SK-N-SH treated with all-trans-retinoic acid at 6 μM for 48 hours (cell line): ENCODE results near the gene COPZ2.

Experiments used
- ATAC-seq: fragments of 200-7000 bp; cut with Tn5 transposase; 3 replicates; pipeline ENCODE4 v1.9.1; 2020; ENCODE audit warnings: mild to moderate bottlenecking, moderate library complexity
- ARNTL ChIP-seq: fragments of 450-650 bp; formaldehyde crosslinking; IDR thresholded peaks from 2 replicates; pipeline ENCODE4 v1.5.0; 2020; ENCODE audit warnings: low read depth, mild to moderate bottlenecking, moderate library complexity, borderline replicate concordance
- ESRRG ChIP-seq: fragments of 250-450 bp; sonication (Bioruptor Pico); IDR thresholded peaks from 2 replicates; pipeline ENCODE4 v1.6.1; 2021; ENCODE audit warnings: mild to moderate bottlenecking
- ISL1 ChIP-seq: fragments of 250-450 bp; sonication (Bioruptor Pico); IDR thresholded peaks from 2 replicates; pipeline ENCODE4 v2.1.2; 2022; ENCODE audit warnings: mild to moderate bottlenecking, moderate library complexity
- PPARA ChIP-seq: fragments of 250-450 bp; sonication (Bioruptor Pico); IDR thresholded peaks from 2 replicates; pipeline ENCODE4 v1.5.0; 2020; ENCODE audit warnings: mild to moderate bottlenecking, borderline replicate concordance
- SNAI2 ChIP-seq: fragments of 250-450 bp; sonication (Bioruptor Pico); IDR thresholded peaks from 2 replicates; pipeline ENCODE4 v1.5.0; 2020; ENCODE audit warnings: mild to moderate bottlenecking, moderate library complexity
- ZC3H10 ChIP-seq: fragments of 250-450 bp; sonication (Bioruptor Pico); IDR thresholded peaks from 2 replicates; pipeline ENCODE4 v1.5.1; 2021; ENCODE audit warnings: mild to moderate bottlenecking, moderate library complexity
- ZFP3 ChIP-seq: fragments of 250-450 bp; sonication (Bioruptor Pico); IDR thresholded peaks from 2 replicates; pipeline ENCODE4 v1.5.0; 2020; ENCODE audit warnings: mild to moderate bottlenecking, moderate library complexity
- ZFP30 ChIP-seq: fragments of 450-650 bp; formaldehyde crosslinking; IDR thresholded peaks from 2 replicates; pipeline ENCODE4 v1.5.0; 2022; ENCODE audit warnings: mild to moderate bottlenecking, moderate library complexity
- ZNF565 ChIP-seq: fragments of 450-650 bp; formaldehyde crosslinking; conservative IDR thresholded peaks from 2 replicates; pipeline ENCODE4 v1.5.0; 2020; ENCODE audit warnings: low read depth, mild to moderate bottlenecking, moderate library complexity
- ZNF8 ChIP-seq: fragments of 450-650 bp; formaldehyde crosslinking; IDR thresholded peaks from 2 replicates; pipeline ENCODE4 v1.5.0; 2020; ENCODE audit warnings: mild to moderate bottlenecking, moderate library complexity
- TF ChIP-seq, protein P1 (sequence below): fragments of 250-450 bp; sonication (Bioruptor Pico); IDR thresholded peaks from 2 replicates; pipeline ENCODE4 v1.5.0; 2020; ENCODE audit warnings: mild to moderate bottlenecking, moderate library complexity
- TF ChIP-seq, protein P2 (sequence below): fragments of 250-450 bp; sonication (Bioruptor Pico); IDR thresholded peaks from 2 replicates; pipeline ENCODE4 v1.5.1; 2021; ENCODE audit warnings: mild to moderate bottlenecking, moderate library complexity
- TF ChIP-seq, protein P3 (sequence below): fragments of 250-450 bp; sonication (Bioruptor Pico); IDR thresholded peaks from 2 replicates; pipeline ENCODE4 v1.8.0; 2020; ENCODE audit warnings: mild to moderate bottlenecking, moderate library complexity, borderline replicate concordance
- TF ChIP-seq, protein P4 (sequence below): fragments of 250-450 bp; sonication (Bioruptor Pico); IDR thresholded peaks from 2 replicates; pipeline ENCODE4 v1.5.1; 2020; ENCODE audit warnings: low read depth, mild to moderate bottlenecking, moderate library complexity

Gene COPZ2

DNA sequence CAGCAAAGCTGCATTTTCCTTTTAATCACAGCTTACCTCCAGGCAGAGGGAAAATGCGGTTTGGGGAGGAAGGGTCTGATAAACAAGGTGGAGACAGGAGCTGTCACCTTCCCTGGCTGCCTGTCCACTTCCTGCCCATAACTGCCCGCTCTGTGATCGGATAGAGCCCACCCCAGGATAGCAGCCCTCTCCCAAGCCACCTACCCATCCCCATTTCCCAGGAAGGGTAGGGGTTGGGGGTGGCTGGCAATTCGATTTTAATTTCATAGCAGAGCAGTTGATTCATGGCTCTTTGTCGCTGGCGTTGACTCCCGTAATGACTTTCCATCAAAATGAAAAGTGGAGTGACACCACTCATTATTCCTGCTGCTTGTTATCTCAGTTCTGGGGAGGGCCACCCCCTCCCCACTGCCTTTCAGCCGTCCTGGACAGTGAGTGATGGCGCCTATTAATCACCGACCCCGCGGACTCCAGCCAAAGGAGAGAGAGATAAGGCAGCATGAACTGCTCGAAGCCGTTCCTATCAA lies 55.4 kb downstream of the COPZ2 start:
- ATAC-seq, result no peak

DNA sequence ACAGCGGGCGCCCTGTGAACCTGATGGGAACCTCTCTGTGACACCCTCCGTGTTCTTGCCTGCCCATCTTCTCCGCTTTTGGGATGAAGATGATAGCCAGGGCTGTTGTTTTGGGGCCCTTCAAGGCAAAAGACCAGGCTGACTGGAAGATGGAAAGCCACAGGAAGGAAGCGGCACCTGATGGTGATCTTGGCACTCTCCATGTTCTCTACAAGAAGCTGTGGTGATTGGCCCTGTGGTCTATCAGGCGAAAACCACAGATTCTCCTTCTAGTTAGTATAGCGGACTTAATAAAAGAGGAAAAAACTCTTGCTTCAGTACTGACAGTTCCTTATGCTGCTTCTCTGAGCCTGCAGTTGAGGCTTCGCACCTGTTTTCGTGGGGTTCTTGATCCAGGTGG lies 56.1 kb downstream of the COPZ2 start:
- TF ChIP-seq ESRRG (CRISPR knock-in tag), result no peak
- TF ChIP-seq, protein P1, sequence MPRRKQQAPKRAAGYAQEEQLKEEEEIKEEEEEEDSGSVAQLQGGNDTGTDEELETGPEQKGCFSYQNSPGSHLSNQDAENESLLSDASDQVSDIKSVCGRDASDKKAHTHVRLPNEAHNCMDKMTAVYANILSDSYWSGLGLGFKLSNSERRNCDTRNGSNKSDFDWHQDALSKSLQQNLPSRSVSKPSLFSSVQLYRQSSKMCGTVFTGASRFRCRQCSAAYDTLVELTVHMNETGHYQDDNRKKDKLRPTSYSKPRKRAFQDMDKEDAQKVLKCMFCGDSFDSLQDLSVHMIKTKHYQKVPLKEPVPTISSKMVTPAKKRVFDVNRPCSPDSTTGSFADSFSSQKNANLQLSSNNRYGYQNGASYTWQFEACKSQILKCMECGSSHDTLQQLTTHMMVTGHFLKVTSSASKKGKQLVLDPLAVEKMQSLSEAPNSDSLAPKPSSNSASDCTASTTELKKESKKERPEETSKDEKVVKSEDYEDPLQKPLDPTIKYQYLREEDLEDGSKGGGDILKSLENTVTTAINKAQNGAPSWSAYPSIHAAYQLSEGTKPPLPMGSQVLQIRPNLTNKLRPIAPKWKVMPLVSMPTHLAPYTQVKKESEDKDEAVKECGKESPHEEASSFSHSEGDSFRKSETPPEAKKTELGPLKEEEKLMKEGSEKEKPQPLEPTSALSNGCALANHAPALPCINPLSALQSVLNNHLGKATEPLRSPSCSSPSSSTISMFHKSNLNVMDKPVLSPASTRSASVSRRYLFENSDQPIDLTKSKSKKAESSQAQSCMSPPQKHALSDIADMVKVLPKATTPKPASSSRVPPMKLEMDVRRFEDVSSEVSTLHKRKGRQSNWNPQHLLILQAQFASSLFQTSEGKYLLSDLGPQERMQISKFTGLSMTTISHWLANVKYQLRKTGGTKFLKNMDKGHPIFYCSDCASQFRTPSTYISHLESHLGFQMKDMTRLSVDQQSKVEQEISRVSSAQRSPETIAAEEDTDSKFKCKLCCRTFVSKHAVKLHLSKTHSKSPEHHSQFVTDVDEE, result no peak
- TF ChIP-seq, protein P2, sequence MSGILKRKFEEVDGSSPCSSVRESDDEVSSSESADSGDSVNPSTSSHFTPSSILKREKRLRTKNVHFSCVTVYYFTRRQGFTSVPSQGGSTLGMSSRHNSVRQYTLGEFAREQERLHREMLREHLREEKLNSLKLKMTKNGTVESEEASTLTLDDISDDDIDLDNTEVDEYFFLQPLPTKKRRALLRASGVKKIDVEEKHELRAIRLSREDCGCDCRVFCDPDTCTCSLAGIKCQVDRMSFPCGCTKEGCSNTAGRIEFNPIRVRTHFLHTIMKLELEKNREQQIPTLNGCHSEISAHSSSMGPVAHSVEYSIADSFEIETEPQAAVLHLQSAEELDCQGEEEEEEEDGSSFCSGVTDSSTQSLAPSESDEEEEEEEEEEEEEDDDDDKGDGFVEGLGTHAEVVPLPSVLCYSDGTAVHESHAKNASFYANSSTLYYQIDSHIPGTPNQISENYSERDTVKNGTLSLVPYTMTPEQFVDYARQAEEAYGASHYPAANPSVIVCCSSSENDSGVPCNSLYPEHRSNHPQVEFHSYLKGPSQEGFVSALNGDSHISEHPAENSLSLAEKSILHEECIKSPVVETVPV, result no peak
- ATAC-seq, result no peak

More for the DNA sequence above, 55.4 kb downstream of the COPZ2 start:
- TF ChIP-seq ZNF565 (no peak), PPARA (no peak), ZNF8 (CRISPR knock-in tag) (no peak), SNAI2 (CRISPR knock-in tag) (no peak), ISL1 (CRISPR knock-in tag) (peak; percentile 59; the same call in 1 of the 2 replicates), ZFP3 (peak; percentile 29; the same call in 1 of the 2 replicates), ARNTL (no peak), ESRRG (CRISPR knock-in tag) (no peak), ZFP30 (CRISPR knock-in tag) (no peak), ZC3H10 (no peak)
- TF ChIP-seq, protein P2, result no peak
- TF ChIP-seq, protein P1, result peak; percentile 79; the same call in 1 of the 2 replicates
- TF ChIP-seq, protein P3, sequence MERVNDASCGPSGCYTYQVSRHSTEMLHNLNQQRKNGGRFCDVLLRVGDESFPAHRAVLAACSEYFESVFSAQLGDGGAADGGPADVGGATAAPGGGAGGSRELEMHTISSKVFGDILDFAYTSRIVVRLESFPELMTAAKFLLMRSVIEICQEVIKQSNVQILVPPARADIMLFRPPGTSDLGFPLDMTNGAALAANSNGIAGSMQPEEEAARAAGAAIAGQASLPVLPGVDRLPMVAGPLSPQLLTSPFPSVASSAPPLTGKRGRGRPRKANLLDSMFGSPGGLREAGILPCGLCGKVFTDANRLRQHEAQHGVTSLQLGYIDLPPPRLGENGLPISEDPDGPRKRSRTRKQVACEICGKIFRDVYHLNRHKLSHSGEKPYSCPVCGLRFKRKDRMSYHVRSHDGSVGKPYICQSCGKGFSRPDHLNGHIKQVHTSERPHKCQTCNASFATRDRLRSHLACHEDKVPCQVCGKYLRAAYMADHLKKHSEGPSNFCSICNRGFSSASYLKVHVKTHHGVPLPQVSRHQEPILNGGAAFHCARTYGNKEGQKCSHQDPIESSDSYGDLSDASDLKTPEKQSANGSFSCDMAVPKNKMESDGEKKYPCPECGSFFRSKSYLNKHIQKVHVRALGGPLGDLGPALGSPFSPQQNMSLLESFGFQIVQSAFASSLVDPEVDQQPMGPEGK (CRISPR knock-in tag), result peak; percentile 96
- TF ChIP-seq, protein P4, sequence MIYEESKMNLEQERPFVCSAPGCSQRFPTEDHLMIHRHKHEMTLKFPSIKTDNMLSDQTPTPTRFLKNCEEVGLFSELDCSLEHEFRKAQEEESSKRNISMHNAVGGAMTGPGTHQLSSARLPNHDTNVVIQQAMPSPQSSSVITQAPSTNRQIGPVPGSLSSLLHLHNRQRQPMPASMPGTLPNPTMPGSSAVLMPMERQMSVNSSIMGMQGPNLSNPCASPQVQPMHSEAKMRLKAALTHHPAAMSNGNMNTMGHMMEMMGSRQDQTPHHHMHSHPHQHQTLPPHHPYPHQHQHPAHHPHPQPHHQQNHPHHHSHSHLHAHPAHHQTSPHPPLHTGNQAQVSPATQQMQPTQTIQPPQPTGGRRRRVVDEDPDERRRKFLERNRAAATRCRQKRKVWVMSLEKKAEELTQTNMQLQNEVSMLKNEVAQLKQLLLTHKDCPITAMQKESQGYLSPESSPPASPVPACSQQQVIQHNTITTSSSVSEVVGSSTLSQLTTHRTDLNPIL (CRISPR knock-in tag), result peak; percentile 42; the same call in 1 of the 2 replicates
- TF ChIP-seq, all 23 proteins: peak for 5

DNA sequence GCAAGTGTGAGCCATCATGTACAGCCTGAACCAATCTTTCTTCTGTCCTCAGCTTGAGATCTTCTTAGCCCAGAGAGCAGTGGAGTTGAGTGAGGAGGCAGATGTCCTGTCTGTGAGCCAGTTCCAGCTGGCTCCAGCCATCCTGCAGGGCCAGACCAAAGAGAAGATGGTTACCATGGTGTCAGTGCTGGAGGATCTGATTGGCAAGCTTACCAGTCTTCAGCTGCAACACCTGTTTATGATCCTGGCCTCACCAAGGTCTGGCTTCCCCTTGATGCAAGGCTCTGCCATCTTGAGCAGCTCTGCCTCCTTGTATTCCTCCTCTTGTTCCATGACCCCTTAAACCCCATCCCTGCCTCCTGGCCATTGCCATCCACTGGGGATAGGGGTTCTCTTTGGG lies 57.1 kb downstream of the COPZ2 start:
- ATAC-seq, result no peak
- no peak for TF ChIP-seq ZFP30 (CRISPR knock-in tag)
- TF ChIP-seq, protein P1, result peak; percentile 46; the same call in 1 of the 2 replicates
